CD4-positive, alpha-beta memory T cell (primary cell): Measurements from ENCODE around the gene PRAMEF33. TPM values are rescaled to one million over a fixed set of nuclear protein-coding genes. Genes with fewer than 3 reads are reported as not detected.
"Not testable (repeated sequence)": the region's sequence is repeated elsewhere in the genome, so short reads cannot be mapped to it uniquely, and the experiment has no call there.

ENCODE experiments used
- CTCF ChIA-PET: fragments of 350-600 bp; sonication (Branson Sonifier 250); formaldehyde crosslinking; loops from one replicate; lab custom pipeline; 2021; ENCODE audit warnings: inconsistent platforms; ENCODE audit not compliant: partially characterized antibody; lab: Charles Lee
- POLR2A ChIA-PET: fragments of 350-600 bp; sonication (Branson Sonifier 250); formaldehyde crosslinking; loops from one replicate; lab custom pipeline; 2021; ENCODE audit not compliant: partially characterized antibody; lab: Charles Lee
- DNase-seq, 5 donors: peaks; one replicate each; pipeline versions ENCODE4 v3.0.0 to v3.0.0-alpha.2; 2020 to 2022; ENCODE audit warnings: mixed read lengths in 1 of 5
- H3K27ac ChIP-seq: one replicate; pipeline ENCODE4 v1.7.0; 2013; ENCODE audit warnings: low read depth, low read length
- H3K27me3 ChIP-seq: 2 replicates; pipeline ENCODE4 v1.7.0; 2013; ENCODE audit warnings: mild to moderate bottlenecking, low read length, moderate library complexity; ENCODE audit not compliant: insufficient read depth
- H3K36me3 ChIP-seq: 2 replicates; pipeline ENCODE4 v1.7.0; 2013; ENCODE audit warnings: mild to moderate bottlenecking, low read length, moderate library complexity; ENCODE audit not compliant: insufficient read depth
- H3K4me1 ChIP-seq: 2 replicates; pipeline ENCODE4 v1.7.0; 2013; ENCODE audit warnings: mild to moderate bottlenecking, low read length, moderate library complexity; ENCODE audit not compliant: insufficient read depth
- H3K4me3 ChIP-seq, 2 donors: one replicate each; pipeline ENCODE4 v1.7.0; 2013; ENCODE audit warnings: low read length in 2 of 2, mild to moderate bottlenecking in 1 of 2
- H3K9me3 ChIP-seq, 2 donors: one replicate each; pipeline ENCODE4 v1.7.0; 2013; ENCODE audit warnings: low read length in 2 of 2, control low read depth in 1 of 2; ENCODE audit not compliant: control insufficient read depth in 1 of 2
- H3K27ac Mint-ChIP-seq, 7 donors: one replicate each; pipeline ENCODE4 v1.8.0; 2020 to 2021; ENCODE audit warnings: mixed read lengths in 7 of 7, mild to moderate bottlenecking in 6 of 7, inconsistent platforms in 3 of 7, moderate library complexity in 3 of 7
- H3K27me3 Mint-ChIP-seq, 2 donors: one replicate each; pipeline ENCODE4 v1.8.0; 2020 to 2021; ENCODE audit warnings: mixed read lengths in 2 of 2
- H3K36me3 Mint-ChIP-seq, 2 donors: one replicate each; pipeline ENCODE4 v1.8.0; 2020 to 2021; ENCODE audit warnings: mixed read lengths in 2 of 2, inconsistent platforms in 1 of 2, mild to moderate bottlenecking in 1 of 2
- H3K4me1 Mint-ChIP-seq, 4 donors: one replicate each; pipeline ENCODE4 v1.8.0; 2020 to 2021; ENCODE audit warnings: mixed read lengths in 4 of 4, mild to moderate bottlenecking in 1 of 4
- H3K4me3 Mint-ChIP-seq, 8 donors: one replicate each; pipeline ENCODE4 v1.8.0; 2020 to 2021; ENCODE audit warnings: mixed read lengths in 8 of 8, mild to moderate bottlenecking in 7 of 8, moderate library complexity in 6 of 8, inconsistent platforms in 3 of 8
- H3K9me3 Mint-ChIP-seq, 8 donors: one replicate each; pipeline ENCODE4 v1.8.0; 2020 to 2021; ENCODE audit warnings: mixed read lengths in 8 of 8, mild to moderate bottlenecking in 5 of 8, inconsistent platforms in 3 of 8, moderate library complexity in 1 of 8
- intact Hi-C: fragments of 100-400 bp; cut with micrococcal nuclease; formaldehyde crosslinking; loops from one replicate; pipeline ENCODE4 v1.15.1; 2023
- polyA plus RNA-seq, 2 donors: library from polyadenylated mRNA; unstranded; fragments of 300-500 nt; fragmentation: Illumina TruSeq; gene quantifications; one replicate each; pipeline ENCODE4 v1.2.3, GENCODE V29; 2021
- total RNA-seq, 2 experiments: library from RNA; stranded (reverse); gene quantifications; one replicate each; pipeline ENCODE4 v1.2.3, GENCODE V29; 2021

The PRAMEF33 gene
- total and polyA plus RNA-seq, 4 experiments from 2014 or later: not detected

DNA sequence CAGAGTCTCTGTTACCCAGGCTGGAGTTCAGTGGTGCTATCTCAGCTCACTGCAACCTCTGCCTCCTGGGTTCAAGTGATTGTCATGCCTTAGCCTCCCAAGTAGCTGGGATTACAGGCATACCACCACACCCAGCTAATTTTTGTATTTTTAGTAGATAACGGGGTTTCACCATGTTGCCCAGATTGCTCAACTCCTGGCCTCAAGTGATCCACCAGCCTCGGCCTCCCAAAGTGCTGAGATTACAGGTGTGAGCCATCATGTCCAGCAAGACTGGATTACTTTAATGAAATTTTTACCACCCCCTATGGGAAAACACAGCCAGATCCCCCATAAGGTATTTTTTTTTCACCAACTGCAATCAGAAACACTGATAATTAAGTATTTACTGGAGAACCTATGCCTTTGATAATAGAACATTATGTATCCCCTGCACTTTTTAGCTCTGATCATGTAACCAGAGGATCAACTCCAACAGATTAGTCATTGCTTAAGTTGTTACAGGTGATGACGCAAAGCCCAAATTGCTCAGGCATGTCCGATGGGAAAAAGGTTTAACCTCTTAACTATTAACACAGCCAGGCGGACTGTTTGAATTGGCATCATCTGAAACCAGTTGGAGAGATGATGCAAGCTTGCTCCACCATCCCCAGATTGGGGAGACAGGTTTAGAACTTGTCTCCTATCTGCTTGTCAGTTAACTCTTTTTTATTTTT, 6.0 kb upstream of the PRAMEF33 start:
- H3K27ac Mint-ChIP-seq, H3K4me3 Mint-ChIP-seq, H3K36me3 Mint-ChIP-seq, H3K36me3 ChIP-seq, intact Hi-C loops, H3K27ac ChIP-seq, DNase-seq, H3K9me3 ChIP-seq, H3K27me3 ChIP-seq, H3K9me3 Mint-ChIP-seq, CTCF ChIA-PET, H3K4me1 ChIP-seq, H3K4me3 ChIP-seq, H3K4me1 Mint-ChIP-seq, H3K27me3 Mint-ChIP-seq, POLR2A ChIA-PET: not testable (repeated sequence)

- CTCF ChIA-PET, H3K27me3 ChIP-seq, H3K4me3 ChIP-seq, H3K36me3 Mint-ChIP-seq, H3K27ac Mint-ChIP-seq, intact Hi-C loops, DNase-seq, H3K36me3 ChIP-seq, H3K9me3 Mint-ChIP-seq, H3K27ac ChIP-seq, H3K4me1 Mint-ChIP-seq, H3K4me1 ChIP-seq, H3K4me3 Mint-ChIP-seq, H3K9me3 ChIP-seq, POLR2A ChIA-PET, H3K27me3 Mint-ChIP-seq: not testable (repeated sequence)
Measured at GRCh38 chr1:13298699-13299098, 4.6 kb upstream of the PRAMEF33 start.

GRCh38 chr1:13302197-13302596, 1.1 kb upstream of the PRAMEF33 start:
- H3K4me3 ChIP-seq, CTCF ChIA-PET: not testable (repeated sequence)

DNA sequence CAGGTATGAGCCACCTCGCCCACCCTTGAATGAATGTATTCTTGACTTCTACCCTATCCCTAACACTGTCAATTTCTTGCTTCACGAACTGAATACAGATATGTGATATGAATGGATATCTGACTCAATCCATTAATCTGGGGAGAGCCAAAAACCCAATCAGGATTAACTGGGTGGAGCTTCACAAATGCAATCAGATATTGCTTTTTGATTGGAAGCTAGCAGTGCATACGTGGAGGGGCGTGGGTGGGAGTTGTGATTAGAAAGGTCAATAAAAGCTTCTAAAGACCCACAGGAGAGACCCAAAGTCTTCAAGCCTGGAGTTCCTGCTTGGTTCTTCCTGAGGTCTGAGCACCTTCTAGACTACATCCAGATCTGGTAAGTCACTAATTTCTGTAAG, 11.9 kb downstream of the PRAMEF33 start, which contains the start of gene PRAMEF15:
PRAMEF15 (plus strand) TSS at position 301 of the 400 bp plus-strand sequence. CDS start 2,827 bp downstream, outside the sequence.
- H3K4me1 Mint-ChIP-seq, H3K27ac Mint-ChIP-seq, H3K4me3 Mint-ChIP-seq, H3K9me3 ChIP-seq, CTCF ChIA-PET, H3K36me3 Mint-ChIP-seq, H3K4me3 ChIP-seq, H3K9me3 Mint-ChIP-seq, H3K4me1 ChIP-seq, intact Hi-C loops, DNase-seq, H3K27me3 Mint-ChIP-seq, H3K36me3 ChIP-seq, POLR2A ChIA-PET, H3K27me3 ChIP-seq, H3K27ac ChIP-seq: not testable (repeated sequence)

More at GRCh38 chr1:13302197-13302596, 1.1 kb upstream of the PRAMEF33 start:
- H3K9me3 Mint-ChIP-seq, H3K27ac ChIP-seq, H3K9me3 ChIP-seq, H3K27ac Mint-ChIP-seq, H3K27me3 ChIP-seq, H3K36me3 ChIP-seq, H3K27me3 Mint-ChIP-seq, POLR2A ChIA-PET, H3K4me3 Mint-ChIP-seq, H3K4me1 ChIP-seq, DNase-seq, H3K4me1 Mint-ChIP-seq, intact Hi-C loops, H3K36me3 Mint-ChIP-seq: not testable (repeated sequence)

DNA sequence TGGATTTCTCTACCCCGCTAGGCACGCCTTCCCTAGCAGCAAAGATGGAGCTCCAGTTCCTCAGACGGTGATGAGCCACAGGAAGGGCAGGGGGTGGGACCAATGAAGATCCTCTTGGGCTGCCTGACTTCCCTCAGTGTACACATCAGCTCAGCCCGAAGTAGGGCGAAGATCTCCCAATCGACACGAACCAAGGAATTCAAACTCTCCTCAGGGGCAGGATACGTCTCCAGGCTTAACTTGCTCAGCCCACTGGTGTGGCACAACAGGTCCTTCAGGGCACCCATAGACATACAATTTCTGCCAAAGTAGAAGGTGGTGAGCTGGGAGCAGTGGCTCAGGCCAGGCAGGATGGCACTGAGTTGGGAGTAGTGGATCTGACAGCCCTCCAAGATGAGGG, 39.2 kb downstream of the PRAMEF33 start:
- H3K4me1 Mint-ChIP-seq, H3K27ac Mint-ChIP-seq, H3K27me3 ChIP-seq, H3K36me3 Mint-ChIP-seq, H3K9me3 Mint-ChIP-seq, CTCF ChIA-PET, DNase-seq, H3K36me3 ChIP-seq, H3K27me3 Mint-ChIP-seq, H3K27ac ChIP-seq, H3K4me1 ChIP-seq, H3K4me3 Mint-ChIP-seq, H3K9me3 ChIP-seq, POLR2A ChIA-PET, intact Hi-C loops, H3K4me3 ChIP-seq: not testable (repeated sequence)

DNA sequence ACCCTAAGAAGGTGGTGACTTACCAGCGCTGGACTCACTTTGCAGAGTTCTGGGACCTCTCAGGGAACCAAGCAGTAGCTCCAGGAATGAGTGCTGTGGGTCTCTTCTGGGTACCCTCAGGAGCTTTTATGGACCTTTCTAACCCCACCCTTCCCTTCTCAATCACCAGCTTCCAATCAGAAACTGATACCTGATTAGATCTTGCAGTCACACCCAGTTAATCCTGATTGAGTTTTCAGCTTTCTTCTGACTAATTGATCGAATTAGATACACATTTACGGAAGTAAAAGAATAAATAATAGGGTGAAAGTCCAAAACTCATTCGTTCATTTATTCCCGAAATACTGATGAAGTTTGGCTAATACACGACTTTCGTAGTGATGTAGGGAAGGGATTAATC, 43.7 kb downstream of the PRAMEF33 start, which contains the start of gene PRAMEF14:
PRAMEF14 (minus strand) TSS at position 101 of the 400 bp plus-strand sequence. CDS start 1,820 bp downstream, outside the sequence.
- H3K4me1 Mint-ChIP-seq, H3K4me3 Mint-ChIP-seq, H3K4me1 ChIP-seq, H3K27ac ChIP-seq, CTCF ChIA-PET, intact Hi-C loops, H3K27ac Mint-ChIP-seq, POLR2A ChIA-PET, H3K9me3 ChIP-seq, DNase-seq, H3K27me3 Mint-ChIP-seq, H3K36me3 ChIP-seq, H3K9me3 Mint-ChIP-seq, H3K27me3 ChIP-seq, H3K36me3 Mint-ChIP-seq, H3K4me3 ChIP-seq: not testable (repeated sequence)

- peaks cover 0 to 21% (median 11%) of the 10 kb centered on the region in 8 donors for H3K9me3 Mint-ChIP-seq
- H3K36me3 ChIP-seq, H3K27me3 Mint-ChIP-seq, H3K9me3 ChIP-seq, H3K4me1 Mint-ChIP-seq, H3K36me3 Mint-ChIP-seq, H3K4me1 ChIP-seq, POLR2A ChIA-PET, H3K27me3 ChIP-seq, H3K27ac ChIP-seq, H3K4me3 ChIP-seq, DNase-seq, H3K4me3 Mint-ChIP-seq, H3K27ac Mint-ChIP-seq, intact Hi-C loops, CTCF ChIA-PET: not testable (repeated sequence)
Measured at GRCh38 chr1:13353476-13353875, 50.1 kb downstream of the PRAMEF33 start.
